T1000 (cell line): Measurements from ENCODE around the gene SEPTIN3.

Source experiments
- DNase-seq: peaks from one replicate; lab custom pipeline; 2025; ENCODE audit warnings: mixed read lengths; lab: John Stamatoyannopoulos, UW

SEPTIN3 gene

DNA sequence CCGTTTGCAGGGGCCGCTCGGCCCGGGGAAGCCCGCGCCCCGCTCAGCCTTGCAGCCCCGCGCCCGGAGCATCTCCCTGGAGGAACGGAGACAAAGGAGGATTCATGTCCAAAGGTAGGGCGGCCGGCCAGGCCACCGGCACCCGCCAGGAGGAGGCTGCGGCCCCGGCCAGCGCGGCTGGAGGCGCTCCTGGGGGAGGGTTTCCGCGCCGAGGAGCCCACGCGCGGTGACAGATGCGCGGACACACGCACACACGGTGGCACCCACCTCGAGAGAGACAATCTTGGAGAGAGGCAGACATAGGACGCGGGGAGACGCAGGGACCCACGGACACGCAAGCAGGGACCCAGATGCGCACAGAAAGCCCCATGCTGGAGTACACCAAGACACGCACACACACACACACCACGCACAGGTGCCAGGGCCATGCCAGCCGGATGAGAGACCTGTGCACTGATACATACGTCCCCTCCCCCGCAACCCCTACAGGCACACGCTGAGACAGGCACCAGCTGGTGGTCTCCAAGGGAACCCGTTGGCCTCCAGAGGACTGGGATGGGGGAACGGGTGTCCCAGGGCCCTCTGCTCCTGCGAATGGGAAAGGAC is 7.8 kb downstream of the SEPTIN3 start:
- no peak for DNase-seq

DNA sequence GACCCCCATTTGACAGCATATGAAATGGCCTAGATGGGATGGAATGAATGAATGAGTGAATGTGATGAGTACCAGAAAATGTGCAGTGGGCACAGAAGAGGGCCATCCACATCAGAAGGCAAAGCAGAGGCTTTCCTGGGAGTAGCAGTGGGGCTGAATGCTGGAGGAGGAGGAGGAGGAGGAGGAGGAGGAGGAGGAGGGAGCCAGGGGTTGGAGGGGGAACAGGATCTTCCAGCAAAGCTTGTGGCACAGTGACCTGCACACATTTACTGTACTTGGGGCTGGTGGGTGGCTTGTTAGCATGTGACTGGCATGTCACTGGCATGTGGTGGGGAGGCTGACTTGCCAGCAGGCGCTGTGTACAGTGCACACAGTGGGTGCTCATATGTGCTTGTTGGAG is 9.5 kb downstream of the SEPTIN3 start:
- DNase-seq = no peak

DNA sequence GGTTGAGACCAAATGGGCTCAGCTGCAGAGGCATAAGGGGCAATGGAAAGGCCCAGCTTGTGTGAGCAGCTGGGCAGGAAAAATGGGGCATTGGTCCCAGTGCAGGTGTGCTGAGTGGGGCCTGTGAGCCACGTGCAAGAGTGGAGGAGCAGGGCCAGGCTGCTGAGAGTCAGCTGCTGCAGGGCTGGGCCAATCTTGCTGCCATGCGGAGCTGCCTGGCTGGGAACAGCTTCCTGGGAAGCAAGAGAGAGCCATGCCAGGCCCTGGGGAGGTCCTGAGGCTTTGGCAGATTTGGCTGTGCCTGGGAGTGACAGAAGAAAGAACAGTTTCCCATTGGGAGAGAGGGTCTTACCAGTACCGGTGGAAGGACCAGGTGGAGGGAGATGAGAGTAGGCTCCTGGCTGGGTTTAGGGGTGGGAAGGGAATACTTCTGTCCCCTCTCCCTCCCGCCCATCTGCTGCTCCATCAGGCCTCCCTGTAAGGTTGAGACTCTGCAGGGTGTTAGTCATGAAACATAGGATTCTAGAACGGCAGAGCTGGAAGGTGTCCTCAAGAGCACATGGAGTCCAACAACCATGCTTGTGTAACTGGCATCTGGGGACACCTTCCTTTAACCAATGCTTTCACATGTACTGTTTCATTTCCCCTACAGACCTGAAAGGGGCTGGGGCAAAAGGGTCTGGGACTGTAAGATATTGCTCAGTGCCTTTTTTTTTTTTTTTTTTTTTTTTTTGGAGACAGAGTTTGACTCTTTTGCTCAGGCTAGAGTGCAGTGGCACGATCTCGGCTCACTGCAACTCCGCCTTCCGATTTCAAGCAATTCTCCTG is 10.4 kb downstream of the SEPTIN3 start:
- no peak for DNase-seq

- no peak for DNase-seq
These were observed 13.6 kb downstream of the SEPTIN3 start for GRCh38 chr22:41982865-41983264.

DNA sequence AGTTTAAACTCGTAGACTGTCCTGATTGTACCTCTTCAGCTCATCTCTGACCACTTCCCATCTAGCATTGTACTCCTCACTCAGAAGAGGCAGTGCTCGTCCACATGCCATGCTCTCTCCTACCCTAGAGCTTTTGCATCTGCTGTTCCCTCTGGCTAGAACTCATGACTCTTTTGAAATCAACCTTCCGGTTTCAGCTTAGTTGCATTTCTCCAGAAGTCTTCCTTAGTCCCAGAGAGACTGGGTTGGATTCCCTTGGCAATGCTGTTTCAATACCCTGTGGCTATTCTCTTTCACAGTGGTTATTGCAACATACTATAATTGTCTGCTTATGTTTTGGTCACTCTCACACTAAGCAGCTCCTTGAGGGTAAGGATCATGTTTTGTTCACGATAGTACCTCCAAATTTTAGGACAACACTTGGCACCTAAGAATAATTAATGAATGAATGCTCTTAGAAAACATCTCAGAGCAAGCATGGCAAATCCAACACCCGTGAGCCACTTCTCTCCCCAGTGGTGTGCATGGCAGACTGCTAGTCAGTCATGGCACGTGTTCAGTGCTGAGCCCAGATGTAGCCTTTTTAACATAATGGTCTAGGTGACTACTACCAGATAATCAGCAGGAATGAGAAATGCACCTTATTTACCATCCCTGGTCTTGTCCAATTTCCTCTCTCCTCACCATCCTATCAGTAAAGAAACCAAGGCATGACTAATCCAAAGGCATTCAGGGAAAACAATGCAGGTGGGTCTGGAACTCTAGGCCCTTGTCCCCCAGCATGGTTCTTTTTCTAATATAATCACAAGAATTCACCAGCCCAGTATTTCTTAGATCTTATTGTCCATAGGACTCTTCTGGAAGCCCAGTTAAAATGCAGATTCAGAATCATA is 14.5 kb downstream of the SEPTIN3 start:
- no peak for DNase-seq

- DNase-seq = no peak
These were observed 18.0 kb downstream of the SEPTIN3 start for GRCh38 chr22:41987276-41987675.

- no peak for DNase-seq
These were observed 20.0 kb downstream of the SEPTIN3 start for GRCh38 chr22:41989246-41989645.

DNA sequence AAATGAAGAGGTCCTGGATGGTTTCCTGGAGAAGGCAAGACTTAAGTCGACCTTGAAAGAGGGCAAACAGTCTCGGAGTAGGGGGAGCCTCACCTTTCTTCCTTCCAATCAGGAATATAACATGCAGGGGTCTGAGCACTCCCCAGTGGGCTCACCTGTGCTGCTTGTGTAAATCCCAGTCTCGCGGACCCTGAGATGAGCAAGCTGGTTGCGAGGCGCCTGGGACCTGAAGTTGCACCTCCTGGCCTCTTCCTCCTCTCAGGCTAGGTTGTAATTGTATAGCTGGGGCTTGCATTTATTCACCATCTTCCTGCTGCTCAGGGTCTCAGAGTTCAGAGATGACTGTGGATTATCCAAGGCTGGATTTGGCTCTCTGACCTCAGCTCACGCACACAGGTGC is 21.9 kb downstream of the SEPTIN3 start:
- no peak for DNase-seq

DNA sequence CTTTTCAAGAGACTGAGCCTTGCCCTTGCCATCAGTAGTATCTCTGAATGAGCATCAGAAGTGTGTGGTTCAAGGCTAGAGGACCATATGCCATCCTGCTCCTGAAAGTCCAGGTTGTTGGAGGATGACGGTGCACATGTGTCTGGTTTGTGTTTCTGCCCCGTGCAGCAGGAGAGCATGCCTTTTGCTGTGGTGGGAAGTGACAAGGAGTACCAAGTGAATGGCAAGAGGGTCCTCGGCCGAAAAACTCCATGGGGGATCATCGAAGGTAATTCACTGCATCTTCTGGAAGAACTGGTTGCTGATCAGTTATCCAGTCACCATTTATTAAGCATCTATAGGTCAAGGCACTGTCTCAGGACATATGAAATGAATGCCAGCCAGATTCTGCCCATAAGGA is 23.3 kb downstream of the SEPTIN3 start:
- no peak for DNase-seq

DNA sequence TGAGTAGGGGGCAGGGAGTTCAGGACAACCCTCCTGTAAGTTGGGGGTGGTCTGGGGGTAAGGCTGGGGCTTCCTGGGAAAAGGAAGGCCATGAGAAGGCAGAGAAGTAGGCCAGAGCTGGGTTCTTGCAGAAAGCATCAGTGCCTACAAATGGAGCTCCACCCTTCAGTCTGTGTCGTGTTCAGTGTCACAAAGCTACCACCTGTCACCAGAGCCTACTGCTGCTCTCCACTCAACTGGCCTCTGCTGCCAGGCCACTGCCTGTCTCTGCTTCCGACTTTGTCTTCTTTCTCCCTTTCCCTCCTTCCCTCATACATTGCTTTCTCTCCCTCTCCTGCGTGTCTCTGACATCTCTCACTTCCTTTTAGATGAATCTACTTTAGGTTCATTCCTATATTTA is 26.0 kb downstream of the SEPTIN3 start:
- no peak for DNase-seq

- DNase-seq = no peak
These were observed 27.6 kb downstream of the SEPTIN3 start for GRCh38 chr22:41996826-41997225.

DNA sequence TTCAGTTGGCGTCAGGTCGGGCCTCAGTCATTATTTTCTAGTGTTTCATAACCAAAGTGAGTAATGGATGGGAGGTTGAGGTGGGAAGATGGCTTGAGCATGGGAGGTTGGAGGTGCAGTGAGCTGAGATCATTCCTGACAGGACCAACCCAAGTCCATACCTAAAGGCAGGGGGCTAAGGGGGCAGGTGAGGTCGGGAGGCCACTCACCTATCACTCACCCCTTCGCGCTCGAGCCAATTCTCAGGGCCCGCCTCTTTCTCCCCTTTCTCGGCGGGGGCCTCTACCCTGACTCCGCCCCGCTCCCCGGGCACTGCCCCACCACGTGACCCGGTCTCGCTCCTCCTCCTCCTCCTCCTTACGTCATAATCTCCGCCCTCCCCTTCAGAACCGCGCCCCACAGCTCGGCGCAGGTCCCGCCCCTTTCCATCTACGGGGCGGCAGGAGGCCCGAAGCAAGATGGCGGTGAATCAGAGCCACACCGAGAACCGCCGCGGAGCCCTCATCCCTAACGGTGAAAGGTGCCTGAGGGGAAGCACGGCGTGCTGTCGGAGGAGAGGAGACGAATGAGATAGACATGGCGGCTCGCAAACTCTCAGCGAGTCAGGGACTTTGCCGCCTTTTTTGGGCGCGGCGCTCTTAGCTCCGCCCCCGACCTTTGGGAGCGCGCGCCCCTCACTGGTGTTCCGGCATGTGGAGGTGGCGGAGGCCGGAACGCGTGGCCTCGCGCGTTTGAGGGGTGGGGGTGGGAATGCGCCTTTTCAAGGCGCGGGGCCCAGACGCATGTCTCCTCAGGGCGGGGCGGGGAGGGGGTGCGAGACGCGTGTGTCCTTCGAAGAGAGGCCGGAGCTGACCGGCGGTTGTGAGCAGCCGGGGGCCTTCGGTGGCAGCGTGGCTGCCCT is 29.4 kb downstream of the SEPTIN3 start, which contains the start of gene WBP2NL:
TSS of gene WBP2NL (plus strand) at position 428 of the 901 bp plus-strand sequence. CDS start at position 459, 31 bp downstream.
- DNase-seq = peak; percentile 81

DNA sequence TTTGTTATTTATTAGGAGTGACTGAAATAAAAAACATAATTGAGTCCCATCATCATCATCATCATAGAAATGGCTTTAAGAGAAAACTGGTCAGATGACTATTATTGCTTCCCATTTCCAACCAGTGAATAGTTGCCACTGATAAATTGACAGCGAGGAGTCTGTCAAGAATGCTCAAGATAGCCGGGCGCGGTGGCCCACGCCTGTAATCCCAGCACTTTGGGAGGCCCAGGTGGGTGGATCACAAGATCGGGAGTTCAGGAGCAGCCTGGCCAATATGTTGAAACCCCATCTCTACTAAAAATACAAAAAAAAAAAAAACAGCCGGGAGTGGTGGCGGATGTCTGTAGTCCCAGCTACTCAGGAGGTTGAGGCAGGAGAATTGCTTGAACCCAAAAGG is 31.2 kb downstream of the SEPTIN3 start:
- DNase-seq = no peak

DNA sequence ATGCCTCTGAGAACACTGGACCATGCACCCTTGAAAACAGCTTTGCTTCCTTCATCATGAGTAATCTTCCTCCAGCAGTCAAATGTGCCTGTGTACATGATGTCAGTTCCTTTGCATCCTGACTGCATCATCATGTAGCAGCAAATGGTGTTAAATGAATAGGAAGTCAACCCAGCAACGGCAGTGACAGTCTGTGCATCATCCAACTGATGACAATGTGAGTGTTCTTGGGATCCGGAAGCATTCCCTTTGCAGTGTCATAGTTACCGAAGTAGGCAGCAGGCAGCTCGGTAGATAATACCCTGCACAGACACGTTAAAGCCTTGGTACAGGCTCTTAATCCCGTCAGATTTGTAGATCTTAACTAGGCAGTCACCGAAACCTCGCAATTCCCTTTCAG is 31.9 kb downstream of the SEPTIN3 start:
- no peak for DNase-seq

GRCh38 chr22:42001706-42002105 is 32.5 kb downstream of the SEPTIN3 start:
- no peak for DNase-seq

DNA sequence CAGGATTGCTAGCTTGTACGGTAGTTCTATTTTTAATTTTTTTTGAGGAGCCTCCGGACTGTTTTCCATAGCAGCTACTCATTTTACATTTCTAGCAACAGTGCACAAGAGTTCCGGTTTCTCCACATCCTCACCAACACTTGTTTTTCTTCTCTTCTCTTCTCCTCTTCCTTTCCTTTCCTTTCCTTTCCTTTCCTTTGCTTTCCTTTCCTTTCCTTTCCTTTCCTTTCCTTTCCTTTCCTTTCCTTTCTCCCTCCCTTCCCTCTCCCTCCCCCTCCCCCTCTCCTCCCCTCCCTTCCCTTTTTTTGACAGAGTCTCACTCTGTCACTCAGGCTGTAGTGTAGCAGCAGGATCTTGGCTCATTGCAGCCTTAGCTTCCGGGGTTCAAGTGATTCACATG is 38.7 kb downstream of the SEPTIN3 start:
- no peak for DNase-seq

- no peak for DNase-seq
These were observed 41.5 kb downstream of the SEPTIN3 start for GRCh38 chr22:42010778-42011177.

DNA sequence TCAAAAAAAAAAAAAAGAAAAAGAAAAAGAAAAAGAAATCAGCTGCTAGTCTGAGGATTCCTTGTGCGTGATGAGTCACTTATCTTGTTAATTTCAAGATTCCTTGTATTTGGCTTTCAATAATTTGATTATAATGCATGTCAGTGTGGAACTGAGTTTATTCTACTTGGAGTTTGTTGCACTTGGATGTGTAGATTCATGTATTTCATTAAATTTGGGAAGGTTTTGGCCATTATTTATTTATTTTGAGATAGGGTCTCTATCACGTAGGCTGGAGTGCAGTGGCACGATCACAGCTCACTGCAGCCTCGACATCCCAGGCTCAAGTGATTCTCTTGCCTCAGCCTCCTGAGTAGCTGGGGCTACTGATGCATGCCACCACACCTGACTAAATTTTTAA is 44.1 kb downstream of the SEPTIN3 start:
- DNase-seq = no peak

DNA sequence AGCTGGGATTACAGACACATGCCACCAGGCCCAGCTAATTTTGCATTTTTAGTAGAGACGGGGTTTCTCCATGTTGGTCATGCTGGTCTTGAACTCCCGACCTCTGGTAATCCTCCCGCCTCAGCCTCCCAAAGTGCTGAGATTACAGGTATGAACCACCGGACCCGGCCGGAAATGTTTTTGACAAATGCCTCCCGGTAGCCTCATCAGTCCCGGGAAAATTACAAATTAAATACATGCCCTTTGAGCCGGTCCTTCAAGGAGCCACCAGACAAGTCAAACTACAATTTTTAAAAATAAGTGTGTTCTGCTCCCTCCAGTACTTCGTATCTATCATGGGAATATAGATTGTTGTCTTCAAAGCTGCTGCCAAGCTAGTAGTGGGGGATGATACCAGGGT is 46.9 kb downstream of the SEPTIN3 start:
- DNase-seq = no peak

- DNase-seq = no peak
These were observed 49.0 kb downstream of the SEPTIN3 start for GRCh38 chr22:42018224-42018623.
